Activated CD4-positive, alpha-beta T cell treated with anti-CD3 and anti-CD28 coated beads, Interleukin-2, amount 10 ng/mL, durations not matched to agents 24 days and 14 days (primary cell): ENCODE measurements around the gene ANKRD63. TPM values are rescaled to one million over a fixed set of nuclear protein-coding genes. Genes with fewer than 3 reads are reported as not detected.

Experiments
- DNase-seq: peaks from one replicate; pipeline ENCODE4 v3.0.0; 2022
- H3K27ac Mint-ChIP-seq: one replicate; pipeline ENCODE4 v1.8.0; 2022; ENCODE audit warnings: mild to moderate bottlenecking, mixed read lengths
- H3K27me3 Mint-ChIP-seq: one replicate; pipeline ENCODE4 v1.8.0; 2022; ENCODE audit warnings: mixed read lengths
- H3K36me3 Mint-ChIP-seq: one replicate; pipeline ENCODE4 v1.8.0; 2022; ENCODE audit warnings: low read depth, mild to moderate bottlenecking, mixed read lengths
- H3K4me1 Mint-ChIP-seq: one replicate; pipeline ENCODE4 v1.8.0; 2021; ENCODE audit warnings: mixed read lengths
- H3K4me3 Mint-ChIP-seq: one replicate; pipeline ENCODE4 v1.8.0; 2022; ENCODE audit warnings: mild to moderate bottlenecking, moderate library complexity, mixed read lengths
- H3K9me3 Mint-ChIP-seq: one replicate; pipeline ENCODE4 v1.8.0; 2021; ENCODE audit warnings: mixed read lengths
- intact Hi-C: fragments of 100-400 bp; cut with micrococcal nuclease; formaldehyde crosslinking; loops from one replicate; pipeline ENCODE4 v1.15.1; 2023
- total RNA-seq: library from RNA; stranded (reverse); gene quantifications from 2 replicates; pipeline ENCODE4 v1.2.3, GENCODE V29; 2022

ANKRD63 gene
- total RNA-seq, result not detected in 2 replicates

- peak within 1 kb of the TSS; percentile 77 for H3K4me3 Mint-ChIP-seq
- DNase-seq, result peak; percentile 84
- no peak within 1 kb of the TSS for H3K27ac Mint-ChIP-seq
- H3K36me3 Mint-ChIP-seq, result peaks cover 5% of the 10 kb centered on the region
- intact Hi-C loops, result loop anchor here (5.0 kb wide), 1 partner anchor 39 kb away; the partner anchor contains the start of gene INAFM2
- H3K9me3 Mint-ChIP-seq, result no peaks in the 10 kb centered on the region
- H3K27me3 Mint-ChIP-seq, result peaks cover 38% of the 10 kb centered on the region
- H3K4me1 Mint-ChIP-seq, result peaks cover 2% of the 10 kb centered on the region
Measured at GRCh38 chr15:40282869-40283614, at the start of gene ANKRD63. ANKRD63 (minus strand) TSS chr15:40283064; CDS start chr15:40282586, 478 bp downstream.

- H3K27me3 Mint-ChIP-seq, result no peaks in the 10 kb centered on the region
- H3K4me1 Mint-ChIP-seq, result peaks cover 19% of the 10 kb centered on the region
- H3K36me3 Mint-ChIP-seq, result peaks cover 2% of the 10 kb centered on the region
- no peaks in the 10 kb centered on the region for H3K9me3 Mint-ChIP-seq
- H3K27ac Mint-ChIP-seq, result no peak overlapping the region
- intact Hi-C loops, result no loop called here
- no peak for DNase-seq
- H3K4me3 Mint-ChIP-seq, result no peak overlapping the region
Measured at GRCh38 chr15:40332113-40332781, 49.4 kb upstream of the ANKRD63 start.

GRCh38 chr15:40331637-40332036, 48.8 kb upstream of the ANKRD63 start:
- Mint-ChIP-seq H3K9me3 (no peaks in the 10 kb centered on the region), H3K36me3 (peaks cover 3% of the 10 kb centered on the region), H3K4me1 (peaks cover 19% of the 10 kb centered on the region), H3K27ac (no peak overlapping the region), H3K27me3 (no peaks in the 10 kb centered on the region), H3K4me3 (no peak overlapping the region)
- no peak for DNase-seq
- intact Hi-C loops, result no loop called here

- H3K27ac Mint-ChIP-seq, result no peak overlapping the region
- H3K4me3 Mint-ChIP-seq, result no peak overlapping the region
- no peaks in the 10 kb centered on the region for H3K27me3 Mint-ChIP-seq
- H3K9me3 Mint-ChIP-seq, result no peaks in the 10 kb centered on the region
- H3K36me3 Mint-ChIP-seq, result peaks cover 5% of the 10 kb centered on the region
- no peak for DNase-seq
- H3K4me1 Mint-ChIP-seq, result peaks cover 19% of the 10 kb centered on the region
- intact Hi-C loops, result no loop called here
Measured at GRCh38 chr15:40331026-40331425, 48.2 kb upstream of the ANKRD63 start.

GRCh38 chr15:40330368-40330836, 47.5 kb upstream of the ANKRD63 start:
- H3K27me3 Mint-ChIP-seq, result no peaks in the 10 kb centered on the region
- peaks cover 21% of the 10 kb centered on the region for H3K4me1 Mint-ChIP-seq
- H3K9me3 Mint-ChIP-seq, result no peaks in the 10 kb centered on the region
- no peak for DNase-seq
- no peak overlapping the region for H3K4me3 Mint-ChIP-seq
- H3K27ac Mint-ChIP-seq, result no peak overlapping the region
- intact Hi-C loops, result no loop called here
- H3K36me3 Mint-ChIP-seq, result peaks cover 7% of the 10 kb centered on the region

- intact Hi-C loops, result no loop called here
- H3K27ac Mint-ChIP-seq, result no peak overlapping the region
Measured at GRCh38 chr15:40329804-40330203, 46.9 kb upstream of the ANKRD63 start.

GRCh38 chr15:40328751-40329150, 45.9 kb upstream of the ANKRD63 start:
- no peak overlapping the region for H3K4me3 Mint-ChIP-seq
- H3K9me3 Mint-ChIP-seq, result no peaks in the 10 kb centered on the region
- intact Hi-C loops, result no loop called here
- no peak for DNase-seq
- peaks cover 10% of the 10 kb centered on the region for H3K36me3 Mint-ChIP-seq
- H3K4me1 Mint-ChIP-seq, result peaks cover 21% of the 10 kb centered on the region
- no peak overlapping the region for H3K27ac Mint-ChIP-seq
- H3K27me3 Mint-ChIP-seq, result peaks cover 3% of the 10 kb centered on the region

More at GRCh38 chr15:40329804-40330203, 46.9 kb upstream of the ANKRD63 start:
- H3K4me3 Mint-ChIP-seq, result no peak overlapping the region
- peaks cover 26% of the 10 kb centered on the region for H3K4me1 Mint-ChIP-seq
- peaks cover 3% of the 10 kb centered on the region for H3K27me3 Mint-ChIP-seq
- no peaks in the 10 kb centered on the region for H3K9me3 Mint-ChIP-seq
- H3K36me3 Mint-ChIP-seq, result peaks cover 10% of the 10 kb centered on the region
- DNase-seq, result no peak

- H3K4me3 Mint-ChIP-seq, result no peak overlapping the region
- no peak overlapping the region for H3K27ac Mint-ChIP-seq
- DNase-seq, result no peak
- H3K4me1 Mint-ChIP-seq, result peaks cover 20% of the 10 kb centered on the region
- intact Hi-C loops, result no loop called here
- H3K36me3 Mint-ChIP-seq, result peaks cover 10% of the 10 kb centered on the region
- H3K9me3 Mint-ChIP-seq, result no peaks in the 10 kb centered on the region
- peaks cover 3% of the 10 kb centered on the region for H3K27me3 Mint-ChIP-seq
Measured at GRCh38 chr15:40328176-40328575, 45.3 kb upstream of the ANKRD63 start.

- Mint-ChIP-seq H3K4me1 (peaks cover 24% of the 10 kb centered on the region), H3K27ac (no peak overlapping the region)
- intact Hi-C loops, result no loop called here
Measured at GRCh38 chr15:40327457-40327856, 44.6 kb upstream of the ANKRD63 start.

GRCh38 chr15:40325700-40326099, 42.8 kb upstream of the ANKRD63 start:
- no peak overlapping the region for H3K4me3 Mint-ChIP-seq
- H3K27me3 Mint-ChIP-seq, result peaks cover 5% of the 10 kb centered on the region
- H3K9me3 Mint-ChIP-seq, result no peaks in the 10 kb centered on the region
- H3K27ac Mint-ChIP-seq, result no peak overlapping the region
- peaks cover 36% of the 10 kb centered on the region for H3K4me1 Mint-ChIP-seq
- H3K36me3 Mint-ChIP-seq, result peaks cover 10% of the 10 kb centered on the region
- DNase-seq, result no peak
- intact Hi-C loops, result no loop called here

More at GRCh38 chr15:40327457-40327856, 44.6 kb upstream of the ANKRD63 start:
- Mint-ChIP-seq H3K36me3 (peaks cover 10% of the 10 kb centered on the region), H3K9me3 (no peaks in the 10 kb centered on the region), H3K27me3 (peaks cover 3% of the 10 kb centered on the region), H3K4me3 (no peak overlapping the region)
- DNase-seq, result no peak

- peak overlapping the region; percentile 78 for H3K4me3 Mint-ChIP-seq
- DNase-seq, result no peak
- intact Hi-C loops, result no loop called here
- H3K36me3 Mint-ChIP-seq, result peaks cover 10% of the 10 kb centered on the region
- no peaks in the 10 kb centered on the region for H3K9me3 Mint-ChIP-seq
- peaks cover 7% of the 10 kb centered on the region for H3K27me3 Mint-ChIP-seq
- H3K27ac Mint-ChIP-seq, result no peak overlapping the region
- peaks cover 36% of the 10 kb centered on the region for H3K4me1 Mint-ChIP-seq
Measured at GRCh38 chr15:40325188-40325587, 42.3 kb upstream of the ANKRD63 start.

GRCh38 chr15:40323953-40324937, 41.4 kb upstream of the ANKRD63 start:
- Mint-ChIP-seq H3K4me1 (peaks cover 36% of the 10 kb centered on the region), H3K27ac (peak overlapping the region; percentile 14), H3K36me3 (peaks cover 10% of the 10 kb centered on the region), H3K27me3 (peaks cover 14% of the 10 kb centered on the region), H3K4me3 (peak overlapping the region; percentile 78), H3K9me3 (no peaks in the 10 kb centered on the region)
- DNase-seq, result peak; percentile 76
- intact Hi-C loops, result loop anchor here (1.0 to 5.0 kb wide), 6 partner anchors 10 to 277 kb away; partner anchors contain the start of genes ANKRD63 and PLCB2

GRCh38 chr15:40323239-40323952, 40.5 kb upstream of the ANKRD63 start, which contains the start of gene INAFM2:
INAFM2 (plus strand) TSS chr15:40323692; CDS start chr15:40324056, 364 bp downstream.
- intact Hi-C loops, result loop anchor here (1.0 to 5.0 kb wide), 6 partner anchors 11 to 276 kb away; partner anchors contain the start of genes ANKRD63 and PLCB2
- no peak within 1 kb of the TSS for H3K27ac Mint-ChIP-seq
- H3K36me3 Mint-ChIP-seq, result peaks cover 10% of the 10 kb centered on the region
- H3K27me3 Mint-ChIP-seq, result peaks cover 16% of the 10 kb centered on the region
- no peaks in the 10 kb centered on the region for H3K9me3 Mint-ChIP-seq
- H3K4me3 Mint-ChIP-seq, result peak within 1 kb of the TSS; percentile 82
- DNase-seq, result peak; percentile 97
- H3K4me1 Mint-ChIP-seq, result peaks cover 31% of the 10 kb centered on the region
